ENCODE results near the gene COX4I1.
"Not testable (repeated sequence)": the region's sequence is repeated elsewhere in the genome, so short reads cannot be mapped to it uniquely, and the experiment has no call there.

The COX4I1 gene

GRCh38 chr16:85826686-85827247 is 27.3 kb downstream of the COX4I1 start:
- no peak for DNase-seq

DNA sequence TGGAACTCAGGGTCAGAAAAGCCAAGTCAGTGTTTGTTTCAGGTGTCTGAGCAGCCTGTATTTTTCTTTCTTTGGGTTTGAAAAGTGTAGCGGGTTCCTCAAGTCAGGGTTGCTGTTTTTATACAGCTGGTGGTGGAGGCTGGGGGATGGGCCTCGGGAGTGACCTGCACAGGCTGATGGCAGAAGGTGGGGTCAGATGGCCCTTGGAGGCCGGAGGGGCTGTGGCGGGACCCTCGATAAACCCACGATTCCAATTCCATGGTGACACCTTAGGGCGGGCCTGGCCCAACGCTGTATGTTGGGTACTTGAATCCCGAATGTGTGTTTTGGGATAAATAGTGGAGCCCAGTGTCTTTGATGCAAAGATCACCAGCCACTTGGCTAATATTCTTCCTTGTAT is 28.7 kb downstream of the COX4I1 start:
- no peak for DNase-seq

- DNase-seq = no peak
Measured at GRCh38 chr16:85829171-85829719, 29.8 kb downstream of the COX4I1 start.

GRCh38 chr16:85829751-85830445 is 30.4 kb downstream of the COX4I1 start:
- DNase-seq = no peak

GRCh38 chr16:85830821-85831220 is 31.3 kb downstream of the COX4I1 start:
- no peak for DNase-seq

DNA sequence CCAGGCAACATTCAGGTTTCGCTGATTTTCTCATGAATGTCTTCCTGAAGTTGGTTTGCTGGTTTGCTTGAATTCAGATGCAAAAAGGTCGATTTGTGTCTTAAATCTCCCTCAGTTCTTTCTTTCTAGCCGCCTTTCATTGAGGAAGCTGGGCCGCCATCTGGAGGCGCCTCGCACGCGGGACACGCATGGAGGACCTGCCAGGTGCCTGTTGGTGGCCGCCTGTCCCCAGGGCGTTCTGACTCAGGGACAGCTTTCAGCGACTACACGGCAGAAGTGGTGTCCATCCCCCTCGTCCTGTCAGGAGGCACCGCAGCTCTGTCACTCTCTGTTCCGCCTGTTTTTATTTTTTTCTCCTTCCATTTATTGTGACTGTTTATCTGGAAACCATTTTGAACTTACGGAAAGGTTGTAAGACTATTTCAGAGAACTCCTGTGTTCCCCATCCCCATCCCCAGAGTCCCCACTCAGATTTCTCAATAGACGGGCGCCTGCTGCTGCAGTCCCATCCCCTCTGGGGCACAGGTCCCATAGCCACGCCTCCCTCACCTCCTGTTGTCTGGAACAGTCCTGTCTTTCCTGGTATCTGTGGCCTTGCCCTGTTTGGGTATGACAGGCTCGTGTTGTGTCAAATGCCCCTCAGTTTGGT is 33.2 kb downstream of the COX4I1 start:
- DNase-seq = no peak

GRCh38 chr16:85833219-85833920 is 33.9 kb downstream of the COX4I1 start:
- no peak for DNase-seq

DNA sequence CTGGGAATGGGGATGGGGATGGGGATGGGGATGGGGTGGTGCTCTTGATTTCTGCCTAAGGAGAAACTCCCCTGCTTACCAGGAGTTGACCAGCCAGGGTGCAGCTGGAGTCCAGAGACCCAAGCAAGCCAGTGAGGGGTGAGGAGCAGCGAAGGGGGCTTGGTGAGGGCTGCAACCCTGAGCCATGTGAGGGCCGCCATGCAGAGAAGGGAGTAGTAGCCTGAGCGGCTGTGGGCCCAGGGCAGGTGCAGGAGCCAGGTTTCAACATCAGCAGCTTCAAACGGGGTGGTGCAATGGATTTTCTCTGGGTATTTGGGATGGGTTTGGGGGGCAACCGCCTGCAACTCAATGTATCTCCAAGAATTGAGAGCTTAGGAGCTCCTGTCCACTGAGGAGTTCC is 35.2 kb downstream of the COX4I1 start:
- DNase-seq = no peak

GRCh38 chr16:85835227-85835751 is 35.8 kb downstream of the COX4I1 start:
- DNase-seq = no peak

- DNase-seq = no peak
Measured at GRCh38 chr16:85835956-85836705, 36.6 kb downstream of the COX4I1 start.

- no peak for DNase-seq
Measured at GRCh38 chr16:85836706-85837582, 37.4 kb downstream of the COX4I1 start.

GRCh38 chr16:85837654-85838053 is 38.2 kb downstream of the COX4I1 start:
- DNase-seq = not testable (repeated sequence)

GRCh38 chr16:85838381-85838780 is 38.9 kb downstream of the COX4I1 start:
- no peak for DNase-seq

DNA sequence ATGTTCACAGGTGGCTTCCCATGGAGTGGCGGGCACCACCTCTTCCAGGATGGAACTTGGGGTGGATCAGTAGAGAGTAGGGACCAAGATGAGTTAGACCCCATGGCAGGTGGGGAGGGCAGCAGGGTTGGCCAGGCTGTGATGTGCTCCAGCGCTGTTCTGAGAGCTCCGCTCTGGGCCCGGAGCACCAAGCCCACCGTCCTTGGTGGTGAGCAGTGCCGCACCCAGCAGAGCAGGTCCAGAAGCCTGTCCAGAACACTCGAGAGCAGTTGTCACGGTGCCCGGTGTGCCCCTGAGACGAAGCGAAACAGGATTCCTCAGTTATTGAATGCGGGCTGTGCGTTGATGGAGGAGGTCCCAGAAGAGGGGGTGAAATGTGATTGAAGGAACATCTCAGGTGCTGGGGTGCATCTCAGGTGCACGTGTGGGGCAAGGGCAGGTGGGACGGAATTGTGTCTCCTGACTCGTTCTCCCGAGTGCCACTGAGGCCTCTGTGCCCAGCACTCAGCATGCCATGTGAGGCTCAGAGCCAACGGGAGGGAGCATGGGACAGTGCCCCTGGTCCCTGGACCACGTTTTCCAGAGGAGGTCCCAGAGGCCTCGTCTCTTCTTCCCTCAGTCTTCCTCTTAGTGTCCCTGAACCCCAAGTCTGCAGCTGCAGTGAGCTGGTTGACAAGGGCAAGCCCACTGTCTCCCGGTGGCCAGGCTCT is 39.5 kb downstream of the COX4I1 start:
- DNase-seq = no peak

GRCh38 chr16:85839681-85840240 is 40.3 kb downstream of the COX4I1 start:
- no peak for DNase-seq

GRCh38 chr16:85840395-85840794 is 40.9 kb downstream of the COX4I1 start:
- no peak for DNase-seq

- no peak for DNase-seq
Measured at GRCh38 chr16:85840801-85841200, 41.3 kb downstream of the COX4I1 start.

- DNase-seq = no peak
Measured at GRCh38 chr16:85842435-85842834, 42.9 kb downstream of the COX4I1 start.

DNA sequence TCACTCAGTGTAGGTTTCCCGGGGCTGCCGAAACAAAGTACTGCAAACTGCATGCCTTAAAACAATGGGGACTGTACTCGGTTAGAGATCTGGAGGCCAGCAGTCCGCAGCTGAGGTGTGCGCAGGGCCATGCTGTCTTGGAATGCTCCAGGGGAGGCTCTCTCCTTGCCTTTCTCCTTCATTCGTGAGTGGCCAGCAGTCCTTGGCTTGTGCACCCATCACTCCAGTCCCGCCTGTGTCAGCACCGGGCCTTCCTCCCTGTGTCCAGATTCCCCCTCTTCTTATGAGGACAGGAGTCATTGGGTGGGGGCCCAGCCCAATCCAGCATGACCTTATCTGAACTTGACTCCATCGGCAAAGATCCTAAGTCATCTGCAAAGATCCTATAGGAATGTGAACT is 43.4 kb downstream of the COX4I1 start:
- no peak for DNase-seq

- no peak for DNase-seq
Measured at GRCh38 chr16:85843471-85844168, 44.1 kb downstream of the COX4I1 start.
